ENCODE data around the gene PRKAG2.

PRKAG2 gene

DNA sequence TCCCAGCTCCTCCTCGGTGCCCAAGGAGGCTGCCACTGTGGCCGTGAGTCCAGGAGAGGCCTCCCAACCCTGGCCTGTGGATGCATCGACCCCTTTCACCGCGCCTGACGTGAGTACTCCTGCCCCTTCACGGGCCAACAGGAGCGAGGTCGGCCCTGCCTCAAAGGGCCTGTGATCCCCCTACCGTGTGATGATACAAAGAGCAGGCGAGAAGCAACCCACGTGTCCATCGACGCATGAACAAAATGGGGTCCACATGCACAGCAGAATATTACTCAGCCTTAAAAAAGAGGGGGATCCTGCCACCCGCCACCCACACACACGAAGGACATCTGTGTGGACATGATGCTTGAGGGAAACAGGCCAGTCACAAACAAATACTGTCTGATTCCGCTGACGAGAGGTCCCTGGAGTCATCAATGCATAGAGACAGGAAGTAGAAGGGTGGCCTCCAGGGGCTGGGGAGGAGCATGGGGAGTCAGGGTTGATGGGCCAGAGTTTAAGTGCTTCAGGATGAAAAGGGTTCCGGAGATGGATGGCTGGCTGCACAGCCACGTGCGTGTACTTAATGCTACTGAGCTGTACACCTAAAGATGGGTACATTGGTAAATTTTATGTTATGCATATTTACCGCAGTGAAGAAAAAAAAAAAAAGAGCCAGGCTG, 151.9 kb downstream of the PRKAG2 start:
- no peak for DNase-seq (ENCODE audit: low spot score)

DNA sequence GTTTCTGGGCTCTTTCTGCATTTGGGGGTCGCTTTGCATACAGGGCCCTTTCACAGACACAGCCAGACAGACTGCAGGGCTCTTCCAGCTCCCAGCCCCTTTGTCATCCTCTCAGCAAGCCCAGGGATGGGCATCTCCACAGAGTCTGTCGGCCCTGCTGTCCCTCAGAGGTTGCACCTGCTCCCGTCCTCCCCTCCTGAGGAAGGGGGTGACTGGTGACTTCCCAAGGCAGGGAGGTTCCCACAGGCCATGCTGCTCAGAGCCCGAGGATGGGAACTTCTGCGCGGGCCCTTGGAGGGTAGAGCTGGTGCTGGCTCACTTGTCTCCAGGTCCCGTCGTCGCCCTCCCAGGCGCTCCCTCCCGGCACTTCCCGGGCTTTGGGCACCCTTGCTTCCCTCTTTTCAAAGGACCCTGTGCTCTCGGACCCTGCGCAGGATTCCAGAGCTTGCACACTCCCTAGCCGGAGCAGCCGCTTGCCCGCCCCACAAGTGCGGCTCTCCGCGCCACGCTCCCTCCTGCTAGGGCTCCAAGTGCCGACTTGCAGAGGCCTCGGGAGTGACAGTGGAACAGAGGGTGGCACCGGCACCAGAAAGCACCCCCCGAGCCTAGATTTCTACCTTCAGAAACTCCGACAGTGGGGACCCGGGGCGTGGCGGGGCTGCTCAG, 152.5 kb downstream of the PRKAG2 start:
- DNase-seq (ENCODE audit: low spot score): no peak

DNA sequence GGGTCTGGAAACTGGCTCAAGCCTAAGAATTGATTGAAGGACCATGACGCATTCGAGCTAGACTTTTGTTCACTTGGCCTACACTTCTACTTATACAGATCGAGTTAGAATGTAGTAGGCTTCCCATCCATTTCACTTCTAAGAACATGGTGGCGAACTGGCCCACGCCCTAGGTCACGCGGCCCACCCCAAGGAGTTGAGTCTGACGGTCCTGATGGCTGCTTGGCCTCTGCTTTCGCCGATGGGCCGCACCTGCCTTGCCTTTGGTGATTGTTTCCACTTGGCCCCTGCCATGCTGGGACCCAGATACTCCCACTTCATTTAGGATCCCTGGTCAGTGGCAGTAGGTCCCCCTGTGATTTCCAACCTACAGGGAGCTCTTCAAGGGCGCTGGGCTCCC, 153.6 kb downstream of the PRKAG2 start:
- no peak for DNase-seq (ENCODE audit: low spot score)

DNA sequence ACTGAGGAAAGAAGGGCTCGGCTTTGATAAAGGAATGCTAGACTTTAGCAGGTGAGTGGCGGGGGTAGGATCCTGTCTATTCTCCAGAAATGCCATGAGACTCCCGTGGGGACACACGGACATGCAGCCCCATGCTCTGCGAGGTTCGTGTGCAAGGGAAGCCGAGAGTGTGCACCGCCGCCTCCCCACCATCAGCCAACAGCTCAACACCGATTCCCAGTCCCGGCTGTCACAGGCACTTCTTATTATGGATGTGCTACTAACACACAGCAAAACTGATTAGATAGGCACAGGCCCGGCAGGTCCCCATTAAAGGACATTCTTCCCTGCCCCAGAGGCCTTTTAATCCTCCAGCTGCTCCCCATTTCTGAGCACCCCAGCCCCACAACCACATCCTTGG, 154.4 kb downstream of the PRKAG2 start:
- DNase-seq (ENCODE audit: low spot score): no peak

DNA sequence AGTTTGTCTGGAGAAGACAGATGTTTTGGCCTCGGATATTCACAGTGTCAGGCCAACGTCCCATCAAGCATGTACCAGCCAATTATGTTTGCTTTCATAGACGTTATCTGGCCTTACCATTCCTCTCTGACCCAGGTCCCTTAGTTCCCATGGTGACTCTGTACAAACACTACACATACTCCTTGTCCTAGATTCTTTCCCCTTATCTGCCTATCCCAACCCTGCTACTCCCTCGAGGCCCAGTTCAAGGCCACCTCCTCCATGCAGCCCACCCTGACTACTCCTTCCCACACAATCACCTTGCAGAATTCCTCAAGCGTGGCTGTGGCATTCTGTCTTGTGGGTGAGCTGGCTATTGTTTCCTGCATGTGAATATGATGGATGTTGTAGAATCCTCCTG, 155.2 kb downstream of the PRKAG2 start:
- no peak for DNase-seq (ENCODE audit: low spot score)

DNA sequence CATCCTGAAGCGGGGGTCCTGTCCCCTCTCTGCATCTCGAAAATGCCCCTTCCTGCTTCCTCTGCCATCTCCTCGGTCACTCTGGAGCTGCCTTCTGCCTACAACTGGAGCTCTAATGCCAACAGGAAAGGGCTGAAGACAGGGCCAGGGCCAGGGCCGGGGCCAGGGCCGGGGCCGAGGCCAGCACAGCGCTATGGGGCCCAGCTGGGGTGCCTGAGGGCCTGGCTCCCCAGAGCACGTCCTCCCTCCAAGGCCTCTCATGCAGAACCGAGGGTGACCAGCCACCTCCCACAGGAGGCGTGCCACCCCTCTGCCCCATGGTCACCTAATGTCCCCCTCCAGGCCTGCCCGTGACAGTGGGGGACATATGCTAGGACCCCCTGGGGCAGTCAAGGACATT, 155.7 kb downstream of the PRKAG2 start:
- no peak for DNase-seq (ENCODE audit: low spot score)

DNA sequence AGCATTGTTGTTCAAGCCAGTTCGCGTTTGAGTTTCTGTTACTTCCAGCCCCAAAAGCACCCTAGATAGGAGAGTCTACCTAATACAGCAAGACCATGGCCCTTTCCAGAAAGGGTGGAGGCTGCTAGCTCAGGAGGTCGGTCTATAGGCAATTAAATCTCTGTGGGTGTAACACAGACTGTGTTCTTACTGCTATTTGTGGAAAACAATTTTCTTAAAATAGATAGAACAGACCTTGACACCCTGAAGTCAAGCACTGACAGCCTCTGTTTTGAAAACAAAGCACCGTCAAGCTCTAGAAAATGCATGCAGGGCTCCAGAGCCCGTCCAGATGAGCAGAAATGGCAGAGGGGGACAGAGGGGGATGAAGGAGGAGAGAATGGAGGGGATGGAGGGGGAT, 156.6 kb downstream of the PRKAG2 start:
- no peak for DNase-seq (ENCODE audit: low spot score)

DNA sequence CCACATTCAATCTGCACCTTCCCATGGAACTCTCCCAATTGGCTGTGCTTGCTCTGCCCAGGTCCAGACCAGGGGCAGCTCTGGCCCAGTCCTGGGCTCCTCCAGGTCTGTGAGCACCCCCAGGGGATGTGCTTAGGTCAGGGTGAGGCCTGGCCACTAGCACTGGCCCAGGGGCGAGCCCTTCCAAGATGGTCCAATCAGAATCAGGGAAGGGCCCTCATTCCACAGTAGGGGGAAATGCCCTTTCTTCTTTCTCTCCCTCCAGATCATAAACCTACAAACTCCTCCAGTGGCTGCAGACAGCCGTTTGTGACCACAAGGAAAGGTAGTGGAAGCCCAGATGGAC, 157.0 kb downstream of the PRKAG2 start:
- DNase-seq (ENCODE audit: low spot score): no peak

DNA sequence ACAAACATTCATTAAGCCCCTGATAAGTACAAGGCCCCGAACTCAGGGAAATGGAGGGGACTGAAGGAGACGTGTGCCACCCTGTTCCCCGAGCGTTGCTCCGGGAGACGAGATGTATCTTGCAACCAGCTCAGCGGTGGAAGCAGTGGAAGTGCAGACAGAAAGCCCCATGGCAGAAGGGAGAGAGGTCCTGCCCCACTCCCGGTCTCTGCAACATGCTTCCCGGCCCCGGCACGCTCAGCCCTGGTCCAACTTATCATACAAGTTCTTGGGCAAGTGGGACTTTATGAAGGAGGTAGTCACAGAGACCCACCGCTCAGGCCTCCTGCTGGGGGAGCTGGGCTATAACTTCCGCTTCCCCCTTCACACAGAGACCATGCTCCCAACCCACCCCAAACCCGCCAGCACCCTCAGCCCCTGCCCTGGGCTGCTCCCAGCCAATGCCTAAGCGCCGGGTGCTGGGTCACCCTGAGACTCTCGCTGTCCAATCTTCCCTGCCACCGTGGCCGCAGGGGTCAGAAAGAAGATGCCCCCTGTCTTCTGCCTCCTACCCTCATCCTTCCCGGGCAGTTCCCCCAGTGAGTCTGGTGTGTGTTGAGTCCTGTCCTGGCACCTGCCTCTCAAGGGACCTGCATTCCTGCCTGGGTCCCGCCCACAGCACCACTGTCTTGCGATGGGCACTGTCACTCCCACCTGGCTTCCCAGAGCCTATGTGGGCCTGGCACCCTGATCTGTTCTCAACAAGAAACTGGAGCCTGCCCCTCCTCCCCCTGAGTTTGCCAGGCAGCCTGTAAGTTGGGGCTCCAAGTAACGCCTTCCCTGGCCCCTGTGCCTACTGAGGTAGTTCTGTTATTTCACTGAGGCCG, 157.7 kb downstream of the PRKAG2 start:
- no peak for DNase-seq (ENCODE audit: low spot score)

DNA sequence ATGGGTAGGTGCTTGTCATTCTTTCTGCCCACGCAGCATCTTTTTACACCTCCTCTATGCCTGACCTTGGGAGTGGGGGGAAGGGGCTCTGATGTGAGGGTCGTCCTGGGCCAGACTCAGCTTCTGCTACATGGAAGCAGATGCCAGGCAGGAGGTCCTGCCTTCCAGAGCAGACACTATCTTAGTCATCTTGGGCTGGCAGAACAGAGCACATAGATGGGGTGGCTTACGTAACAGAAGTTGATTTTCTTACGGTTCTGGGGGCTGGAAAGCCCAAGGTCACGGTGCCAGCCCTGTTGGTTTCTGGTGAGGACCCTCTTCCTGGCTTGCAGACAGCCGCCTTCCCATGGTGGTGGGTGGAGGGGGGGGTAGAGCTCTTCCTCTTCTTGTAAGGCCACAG, 159.0 kb downstream of the PRKAG2 start:
- DNase-seq (ENCODE audit: low spot score): no peak

DNA sequence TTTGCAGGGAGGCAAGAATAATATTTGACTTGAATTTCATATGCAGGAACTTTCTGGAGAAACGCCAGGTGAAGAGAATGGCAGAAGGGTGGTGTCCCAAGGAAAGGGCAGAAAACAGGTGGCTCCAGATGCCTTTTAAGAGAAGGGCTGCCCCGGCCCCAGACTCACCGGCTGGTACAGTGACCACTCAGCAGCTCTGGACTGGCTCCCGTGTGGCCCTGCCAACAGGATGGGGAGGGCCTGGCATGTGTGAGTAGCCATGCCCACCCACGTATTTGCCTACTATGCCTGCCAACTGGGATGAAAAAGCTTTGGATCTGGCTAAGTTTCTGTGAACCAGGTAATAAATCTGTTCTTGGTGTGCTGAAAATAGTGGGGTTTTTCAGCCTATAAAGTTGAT, 159.5 kb downstream of the PRKAG2 start:
- DNase-seq (ENCODE audit: low spot score): no peak

DNA sequence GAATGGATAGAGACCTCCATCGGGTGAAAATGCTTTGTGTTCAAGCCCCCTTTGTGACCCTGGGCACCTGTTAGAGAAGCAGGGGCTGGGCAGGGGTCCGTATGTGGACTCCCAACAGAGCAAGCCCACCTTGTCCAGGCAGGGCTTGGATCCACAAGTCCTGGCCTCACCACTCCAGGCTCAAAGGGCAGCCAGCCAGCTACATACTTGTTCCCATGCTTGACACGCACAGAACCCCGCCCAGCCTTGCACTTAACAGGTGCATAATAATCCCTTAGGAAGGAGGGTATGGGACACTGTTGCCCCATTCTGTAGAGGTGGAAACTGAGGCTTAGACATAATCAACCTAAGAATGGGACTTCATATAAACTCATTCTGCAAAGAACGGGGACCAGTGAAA, 160.6 kb downstream of the PRKAG2 start:
- no peak for DNase-seq (ENCODE audit: low spot score)

DNA sequence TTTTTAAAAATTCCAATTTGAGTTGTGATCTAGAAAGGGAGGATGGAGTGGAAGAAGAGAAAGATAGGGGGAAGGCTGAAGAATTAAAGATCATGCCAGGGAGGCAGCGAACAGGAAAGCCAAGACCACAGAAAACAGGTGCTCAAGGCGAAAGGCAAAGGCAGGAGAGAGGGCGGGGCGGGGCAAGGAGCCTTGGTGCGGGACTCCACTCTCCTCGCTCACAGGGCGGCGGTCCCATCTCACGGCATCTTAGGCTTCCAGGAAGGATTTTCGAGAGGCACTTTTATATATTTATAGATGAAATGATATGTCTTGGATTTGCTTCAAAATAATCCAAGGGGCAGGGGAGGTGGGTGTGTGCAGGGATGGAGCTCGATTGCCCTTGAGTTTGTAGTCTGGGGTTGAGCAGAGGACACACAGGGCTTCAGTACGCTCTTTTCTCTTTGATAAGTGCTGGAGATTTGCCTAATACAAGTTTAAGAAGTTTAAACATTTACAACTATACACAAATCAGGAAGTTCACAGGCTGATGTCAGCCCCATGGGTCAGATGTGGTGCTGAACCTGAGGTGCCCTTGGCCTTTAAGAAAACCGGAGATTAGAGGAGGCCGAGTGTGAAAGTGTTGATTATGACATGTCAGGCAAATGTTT, 161.1 kb downstream of the PRKAG2 start:
- DNase-seq (ENCODE audit: low spot score): no peak

DNA sequence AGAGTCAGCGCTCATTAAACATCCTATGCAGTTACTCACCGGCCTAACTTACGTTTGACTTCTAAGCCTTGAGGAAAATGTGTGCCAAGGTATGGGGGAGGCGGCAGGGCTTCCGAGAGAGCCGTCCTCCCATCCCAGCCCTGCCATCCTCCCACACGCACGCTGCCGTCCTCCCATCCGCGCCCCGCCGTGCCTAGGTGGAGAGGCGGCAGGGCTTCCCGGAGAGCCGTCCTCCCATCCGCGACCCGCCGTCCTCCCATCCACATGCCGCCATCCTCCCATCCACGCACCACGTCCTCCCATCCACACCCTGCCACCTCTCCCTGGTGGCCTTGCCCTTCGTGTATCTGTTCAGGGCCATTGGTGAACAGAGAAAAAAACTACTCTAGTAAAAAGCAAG, 162.7 kb downstream of the PRKAG2 start:
- DNase-seq (ENCODE audit: low spot score): no peak

DNA sequence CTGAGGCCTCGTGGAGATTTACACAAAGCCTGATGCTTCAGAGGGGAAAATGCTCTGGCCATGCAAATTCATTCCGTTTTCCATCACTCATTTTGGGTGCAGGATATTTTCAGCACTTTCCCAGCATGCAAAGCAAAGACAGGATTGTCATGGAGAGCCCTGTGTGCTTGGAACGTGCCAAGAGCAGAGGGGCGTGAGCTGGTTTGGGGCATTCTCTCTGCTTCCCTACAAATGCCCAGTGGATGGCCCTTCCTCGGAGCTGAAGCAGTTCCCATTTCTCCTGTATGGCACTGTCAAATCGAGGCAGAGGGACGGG, 164.1 kb downstream of the PRKAG2 start:
- DNase-seq (ENCODE audit: low spot score): no peak

DNA sequence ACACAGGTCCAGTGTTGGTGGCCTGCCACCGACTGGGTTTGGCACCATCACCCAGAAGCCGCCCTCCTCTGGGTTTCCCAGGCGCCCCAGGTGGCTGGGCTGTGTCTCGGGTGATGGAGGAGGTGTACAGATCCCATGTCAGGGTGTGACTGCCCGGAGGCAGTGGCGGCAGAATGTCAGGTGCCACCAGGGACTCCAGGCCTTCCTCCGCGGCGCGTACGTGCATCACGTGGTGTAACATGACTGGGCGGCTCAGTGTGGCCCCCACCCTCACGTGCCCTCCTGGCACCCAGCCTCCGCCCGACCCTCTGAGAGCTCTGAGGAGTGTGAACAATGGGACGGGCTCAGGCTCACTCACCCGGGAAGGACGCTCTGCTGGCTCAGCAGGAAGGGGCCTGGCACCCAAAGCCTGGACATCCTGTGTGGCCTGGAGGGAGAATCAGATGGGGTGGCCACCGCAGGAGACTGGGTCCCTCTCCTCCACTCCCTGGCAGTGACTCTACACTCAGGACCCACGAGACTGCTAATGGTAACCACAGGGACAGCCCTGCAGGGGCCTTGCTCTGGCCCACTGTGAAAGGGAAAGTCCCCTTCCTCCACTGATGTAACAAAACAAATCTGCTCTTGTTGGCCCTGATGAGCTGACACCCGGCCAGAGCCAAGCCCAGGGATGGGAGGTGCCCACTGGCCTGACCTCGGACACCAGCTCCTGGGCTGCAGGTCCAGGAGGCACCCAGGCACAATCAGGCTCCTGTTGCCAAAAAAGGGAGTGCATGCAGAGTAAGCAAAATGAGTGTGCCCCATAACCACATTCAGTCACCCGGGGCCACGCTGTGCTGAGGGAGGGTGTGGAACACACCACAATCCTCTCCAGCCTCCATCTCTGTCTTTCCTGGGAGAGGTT, 164.8 kb downstream of the PRKAG2 start:
- no peak for DNase-seq (ENCODE audit: low spot score)

DNA sequence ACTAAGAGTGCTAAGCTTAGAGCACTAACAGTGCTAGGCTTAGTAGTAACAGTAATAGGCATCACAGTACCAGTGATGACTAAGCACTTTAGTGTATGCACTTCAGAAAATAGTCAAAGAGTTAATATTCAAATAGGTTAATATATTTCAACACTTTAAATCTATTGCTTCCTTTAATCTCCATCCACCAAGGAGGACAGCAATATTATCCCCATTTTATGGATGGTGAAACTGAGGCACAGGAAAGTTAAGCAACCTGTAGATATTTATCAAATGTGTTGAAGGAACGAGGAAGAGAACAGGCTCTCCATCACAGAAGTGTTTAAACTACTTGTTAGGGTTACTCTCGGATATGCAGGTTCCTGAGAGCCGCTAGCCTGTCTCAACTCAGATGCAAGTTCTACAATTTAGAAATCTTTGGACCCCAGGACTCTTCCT, 165.5 kb downstream of the PRKAG2 start:
- DNase-seq (ENCODE audit: low spot score): no peak

DNA sequence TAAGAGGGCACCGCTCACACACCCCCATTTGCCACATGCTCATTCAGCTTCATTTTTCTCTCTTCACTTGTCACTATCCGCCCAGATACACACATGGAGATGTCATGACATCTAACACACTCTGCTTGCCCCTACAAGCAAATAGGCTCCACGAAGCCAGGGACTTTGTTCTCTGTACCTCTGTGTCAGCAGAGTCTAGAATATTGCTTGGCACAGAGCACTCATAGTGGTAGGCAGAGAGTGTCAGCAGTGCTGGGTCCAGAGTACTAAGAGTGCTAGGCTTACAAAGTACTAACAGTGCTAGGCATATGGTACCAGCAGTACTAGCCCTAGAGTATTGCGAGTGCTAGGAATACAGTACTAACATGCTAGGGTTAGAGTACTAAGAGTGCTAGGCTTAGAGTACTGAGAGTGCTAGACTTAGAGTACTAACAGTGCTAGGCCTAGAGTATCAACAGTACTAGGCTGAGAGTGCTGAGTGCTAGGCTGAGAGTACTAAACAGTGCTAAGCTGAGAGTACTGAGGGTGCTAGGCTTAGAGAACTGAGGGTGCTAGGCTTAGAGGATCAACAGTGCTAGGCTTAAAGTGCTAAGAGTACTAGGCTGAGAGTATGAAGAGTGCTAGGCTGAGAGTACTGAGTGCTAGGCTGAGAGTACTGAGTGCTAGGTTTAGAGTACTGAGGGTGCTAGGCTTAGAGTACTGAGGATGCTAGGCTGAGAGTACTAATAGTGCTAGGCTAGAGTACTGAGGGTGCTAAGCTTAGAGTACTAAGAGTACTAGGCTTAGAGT, 166.1 kb downstream of the PRKAG2 start:
- no peak for DNase-seq (ENCODE audit: low spot score)

DNA sequence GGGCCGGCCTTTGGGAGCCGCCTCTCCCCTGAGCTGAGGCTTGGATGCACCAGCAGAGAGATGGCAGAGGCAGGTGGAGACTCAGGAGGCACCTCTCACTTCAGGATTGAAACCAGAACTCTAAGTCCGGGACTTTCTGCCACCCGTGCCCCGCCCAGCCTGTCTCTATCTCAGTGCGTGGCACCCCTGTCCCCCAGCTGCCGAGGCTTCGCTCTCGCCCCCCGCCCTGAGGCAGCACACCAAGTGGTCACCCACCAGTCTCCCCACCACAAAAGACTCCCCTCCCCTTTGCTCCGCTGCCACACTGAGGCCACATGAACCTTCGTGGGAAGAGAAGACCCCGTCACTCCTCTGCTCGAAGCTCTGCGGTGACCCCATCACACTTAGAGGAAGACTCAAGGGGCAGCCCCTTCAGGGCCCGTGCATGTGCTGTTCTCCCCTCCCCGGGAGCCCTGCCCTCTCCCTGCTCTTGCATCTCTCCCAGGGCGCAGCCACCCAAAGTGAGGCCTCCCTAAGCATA, 166.7 kb downstream of the PRKAG2 start:
- DNase-seq (ENCODE audit: low spot score): no peak

DNA sequence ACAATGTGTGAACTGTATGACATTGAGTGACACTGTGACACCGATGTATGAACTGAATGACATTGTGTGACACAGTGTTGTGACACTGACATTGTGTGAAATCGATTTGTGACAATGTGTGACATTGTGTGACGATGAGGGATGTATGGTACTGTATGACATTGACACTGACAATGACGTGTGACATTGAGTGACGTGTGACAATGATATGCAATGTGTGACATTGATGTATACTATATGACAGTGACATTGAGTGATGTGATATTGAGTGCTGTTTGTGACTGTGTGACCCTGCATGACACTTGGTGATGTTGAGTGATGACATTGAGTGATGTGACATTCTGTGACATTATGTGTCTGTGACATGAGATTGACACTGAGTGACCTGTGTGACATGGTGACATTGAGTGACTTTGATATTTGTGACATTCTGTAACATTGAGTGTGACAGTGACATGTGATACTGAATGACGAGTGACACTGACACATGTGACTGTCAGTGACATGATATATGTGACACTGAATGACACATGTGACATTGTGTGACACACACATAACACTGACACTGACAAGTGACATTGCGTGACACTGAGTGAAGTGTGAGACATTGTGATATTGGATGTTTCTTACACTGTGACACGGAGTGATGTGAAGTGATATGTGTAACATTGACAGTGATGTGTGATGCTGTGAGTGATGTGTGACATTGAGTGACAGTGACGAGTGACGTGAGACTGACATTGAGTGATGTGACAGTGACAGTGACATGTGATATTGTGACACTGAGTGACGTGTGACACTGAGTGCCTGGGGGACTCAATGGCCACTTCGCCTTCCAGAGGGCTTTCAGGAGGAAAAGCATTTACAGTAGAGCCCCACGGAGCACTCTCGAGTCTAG, 167.5 kb downstream of the PRKAG2 start:
- no peak for DNase-seq (ENCODE audit: low spot score)

All from CD4-positive, alpha-beta T cell treated with Interleukin-6 at 100 ng/mL for 8 hours (primary cell).